Stimulated activated CD4-positive, alpha-beta T cell treated with anti-CD3 and anti-CD28 coated beads, Interleukin-15, amount 100 ng/mL, for 48 hours (primary cell): ENCODE data around the gene P4HB.
"Not testable (repeated sequence)": the region's sequence is repeated elsewhere in the genome, so short reads cannot be mapped to it uniquely, and the experiment has no call there.

Experiments
- DNase-seq, 2 donors: peaks; one replicate each; pipeline ENCODE4 v3.0.0-alpha.2; 2020; ENCODE audit warnings: low read depth in 2 of 2

P4HB gene

DNA sequence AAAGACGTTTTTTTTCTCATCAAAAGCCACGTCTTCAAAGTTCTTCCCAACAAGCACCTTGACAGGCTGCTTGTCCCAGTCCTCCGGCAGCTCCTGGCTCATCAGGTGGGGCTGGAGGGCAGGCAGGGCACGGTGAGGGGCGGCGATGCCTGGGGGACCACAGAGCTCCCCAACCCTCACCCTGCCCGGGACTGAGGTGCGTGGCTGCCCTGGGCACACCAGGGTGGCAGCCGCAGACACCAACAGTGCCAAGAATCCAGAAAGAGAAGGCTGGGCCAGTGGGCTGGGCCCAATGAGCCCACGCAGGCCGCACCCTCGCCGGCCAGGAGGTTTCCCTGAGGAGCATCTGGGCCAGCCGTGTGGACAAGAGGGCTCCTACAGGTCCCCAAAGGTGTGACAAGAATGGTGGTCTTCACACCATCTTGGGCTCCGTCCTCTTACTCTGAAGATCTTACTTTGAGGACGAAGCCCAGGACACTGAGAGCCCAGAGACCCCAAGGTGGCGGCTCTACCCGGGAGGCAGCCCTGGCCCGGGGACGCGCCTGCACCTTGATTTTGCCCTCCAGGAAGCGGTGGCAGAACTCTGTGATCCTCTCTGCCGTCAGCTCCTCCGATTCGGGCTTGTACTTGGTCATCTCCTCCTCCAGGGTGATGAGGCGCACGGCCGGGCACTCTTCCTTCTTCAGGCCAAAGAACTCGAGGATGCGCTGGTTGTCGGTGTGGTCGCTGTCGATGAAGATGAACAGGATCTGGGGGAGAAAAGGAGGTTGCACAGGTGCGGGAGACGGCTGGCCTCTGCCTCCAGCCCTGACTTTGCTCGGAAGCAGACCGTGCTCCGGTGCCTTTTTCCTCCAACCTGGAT is 14.2 kb downstream of the P4HB start:
- DNase-seq = no peak

DNA sequence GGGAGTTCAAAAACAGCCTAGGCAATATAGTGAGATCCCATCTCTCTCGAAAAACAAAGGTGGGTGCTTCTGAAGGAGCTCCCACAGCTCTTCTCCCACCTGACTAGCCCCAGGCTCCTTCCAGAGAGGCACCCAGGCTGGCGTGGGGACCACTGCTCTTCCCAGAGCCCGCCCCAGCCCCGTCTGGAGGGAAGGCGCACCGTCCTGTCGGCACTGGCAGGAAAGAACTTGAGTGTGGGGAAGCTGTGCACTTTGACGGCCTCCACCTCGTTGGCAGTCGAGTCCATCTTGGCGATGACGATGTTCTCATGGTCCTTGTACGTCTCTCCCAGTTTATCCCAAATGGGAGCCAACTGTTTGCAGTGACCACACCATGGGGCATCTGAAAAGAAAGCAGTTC is 15.0 kb downstream of the P4HB start:
- DNase-seq = no peak

DNA sequence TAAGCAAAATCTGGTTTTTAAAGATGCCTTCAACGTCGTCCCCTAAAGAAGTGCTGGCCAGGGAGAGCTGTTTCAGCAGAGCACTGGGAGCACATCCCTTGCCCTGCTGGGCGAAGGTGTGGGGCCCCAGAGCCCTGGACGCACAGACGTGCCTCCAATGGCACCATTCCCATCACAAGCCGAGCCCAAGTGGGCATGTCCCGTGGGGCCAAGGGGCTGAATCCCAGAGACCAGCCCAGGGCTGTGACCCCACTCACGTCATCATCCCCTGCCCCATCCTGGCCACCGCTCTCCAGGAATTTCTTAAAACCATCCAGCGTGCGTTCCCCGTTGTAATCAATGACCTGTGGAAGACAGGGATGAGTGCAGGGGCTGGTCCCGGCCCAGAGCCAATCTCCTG is 15.4 kb downstream of the P4HB start:
- no peak for DNase-seq

DNA sequence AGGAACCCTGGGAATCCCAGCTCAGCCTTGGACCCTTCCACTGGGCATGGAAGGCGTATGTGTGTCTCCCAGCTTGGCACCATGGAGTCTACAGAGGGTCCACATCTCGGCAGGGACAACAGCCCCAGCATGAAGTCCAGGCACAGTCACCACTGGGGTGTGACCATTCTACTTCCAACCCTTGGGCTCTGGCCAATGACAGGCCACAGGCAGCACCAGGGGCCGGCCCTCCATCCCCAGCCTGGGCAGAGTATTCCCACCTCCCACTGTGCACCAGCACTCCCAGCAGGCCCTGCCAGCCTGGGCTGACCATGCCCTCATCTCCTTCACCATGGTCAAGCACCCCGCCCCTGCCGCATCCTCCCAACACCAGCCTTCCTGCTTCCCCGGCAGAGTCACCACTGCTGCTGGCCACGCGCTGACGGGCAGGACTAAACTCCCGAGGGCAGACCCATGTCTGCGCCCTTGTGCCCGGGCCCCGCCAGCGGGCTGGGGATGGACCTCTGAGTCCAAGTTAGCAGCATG is 15.9 kb downstream of the P4HB start:
- DNase-seq = no peak

DNA sequence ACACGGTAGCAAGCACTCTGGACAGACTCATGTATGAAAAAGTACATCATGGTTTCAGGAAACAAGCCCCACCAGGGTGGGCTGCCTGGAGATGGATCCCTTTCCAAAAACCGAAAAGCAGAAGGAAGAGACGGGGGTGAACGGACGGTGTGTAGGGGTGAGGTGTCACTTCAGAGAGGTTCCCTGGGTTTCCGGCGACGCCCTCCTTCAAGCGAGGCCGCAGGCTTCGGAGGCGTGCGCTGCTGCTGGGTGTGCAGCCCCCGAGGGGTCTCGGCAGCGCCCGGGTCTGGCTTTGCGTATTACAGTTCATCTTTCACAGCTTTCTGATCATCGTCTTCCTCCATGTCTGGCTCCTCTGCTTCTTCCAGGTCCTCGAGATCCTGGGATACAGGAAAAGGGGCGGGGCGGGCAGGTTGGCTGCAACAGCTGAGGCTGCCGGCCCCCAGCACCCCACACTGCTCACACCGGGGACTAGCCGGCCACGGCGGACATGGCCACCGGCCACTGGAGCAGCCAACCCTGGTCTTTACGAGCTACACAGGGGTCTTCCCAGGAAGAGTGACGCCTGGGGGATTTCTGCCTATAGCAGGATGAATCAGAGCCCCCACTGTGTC is 16.5 kb downstream of the P4HB start:
- DNase-seq = no peak

DNA sequence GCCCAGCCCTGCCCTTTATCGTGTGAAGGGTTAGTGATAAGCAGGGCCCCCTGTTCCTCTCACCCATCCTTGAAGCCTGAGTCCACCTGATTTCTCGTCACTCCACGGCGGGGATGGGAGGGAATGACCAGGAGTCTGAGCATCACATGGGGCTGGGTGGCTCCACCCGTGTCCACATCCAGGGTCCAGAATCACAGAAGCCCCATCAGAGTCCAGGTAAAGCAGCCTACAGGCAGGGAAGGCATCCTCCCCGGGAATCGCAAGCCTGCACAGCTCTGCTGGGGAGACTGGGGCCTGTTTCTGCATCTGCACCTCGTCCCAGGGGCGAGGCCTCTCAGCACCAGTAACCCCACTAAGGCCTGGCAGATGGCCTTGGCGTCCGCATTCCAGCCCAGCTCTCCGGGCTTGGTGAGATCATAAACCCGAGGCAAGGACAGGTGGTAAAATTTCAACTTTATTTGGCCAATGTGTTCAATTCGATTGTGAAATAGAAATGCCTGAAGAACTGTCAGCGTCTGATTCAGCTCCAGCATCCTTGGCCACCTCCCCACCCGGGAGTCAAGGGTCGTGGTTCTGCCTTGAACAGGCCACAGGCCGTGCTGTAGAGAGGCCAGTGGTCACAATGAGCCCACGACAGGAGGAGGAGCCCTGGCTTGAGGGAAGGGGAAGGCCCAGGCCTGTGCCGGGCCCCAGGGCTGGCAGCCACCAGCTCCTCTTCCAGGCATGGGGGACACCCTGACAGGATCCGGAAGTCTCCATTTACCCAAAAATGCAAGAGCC is 17.4 kb downstream of the P4HB start:
- DNase-seq = no peak

DNA sequence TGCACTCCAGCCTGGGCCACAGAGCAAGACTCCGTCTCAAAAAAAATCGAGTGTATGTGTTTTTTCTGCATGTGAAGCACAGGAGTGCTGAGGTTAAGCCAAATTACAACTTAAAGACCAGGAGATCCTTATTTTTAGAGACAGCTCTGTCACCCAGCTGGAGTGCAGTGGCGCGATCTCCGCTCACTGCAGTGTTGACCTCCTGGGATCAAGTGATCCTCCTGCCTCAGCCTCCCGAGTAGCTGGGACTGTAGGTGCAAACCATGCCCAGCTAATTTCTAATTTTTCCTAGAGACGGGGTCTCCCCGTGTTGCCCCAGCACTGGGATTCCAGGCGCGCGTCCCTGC is 18.0 kb downstream of the P4HB start:
- no peak for DNase-seq

- DNase-seq = no peak
Observed at GRCh38 chr17:81841866-81842265, 18.5 kb downstream of the P4HB start.

- no peak for DNase-seq
Observed at GRCh38 chr17:81840826-81841778, 19.2 kb downstream of the P4HB start.

- DNase-seq = not testable (repeated sequence)
Observed at GRCh38 chr17:81840059-81840458, 20.3 kb downstream of the P4HB start.

GRCh38 chr17:81839301-81839700 is 21.0 kb downstream of the P4HB start:
- no peak for DNase-seq

- DNase-seq = no peak
Observed at GRCh38 chr17:81838753-81839255, 21.5 kb downstream of the P4HB start.

GRCh38 chr17:81837641-81838040 is 22.7 kb downstream of the P4HB start:
- no peak for DNase-seq

DNA sequence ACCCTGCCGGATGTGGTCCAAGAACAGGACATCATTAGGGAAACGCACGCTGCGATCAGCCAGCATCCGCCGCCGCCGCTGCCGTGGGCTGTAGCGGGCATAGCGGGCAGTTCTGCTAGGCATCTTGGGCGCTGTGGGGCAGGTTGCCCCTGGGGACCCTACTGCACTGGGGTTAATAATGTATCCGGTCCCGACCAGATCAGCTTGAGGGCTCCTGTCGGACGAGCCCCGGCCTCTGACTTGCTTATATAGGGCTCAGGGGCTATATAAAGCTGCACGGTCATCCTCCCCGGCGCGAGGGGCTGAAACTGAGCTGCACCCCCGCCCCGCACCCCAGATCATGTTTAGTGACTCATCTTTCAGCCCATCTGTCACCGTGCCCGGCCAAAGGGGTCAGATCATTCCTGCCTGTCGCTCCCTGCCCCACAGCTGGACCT is 25.5 kb downstream of the P4HB start, which contains the start of gene PPP1R27:
TSS of gene PPP1R27 (minus strand) at position 220 of the 437 bp plus-strand sequence. CDS start at position 123, 97 bp downstream.
- DNase-seq = no peak

DNA sequence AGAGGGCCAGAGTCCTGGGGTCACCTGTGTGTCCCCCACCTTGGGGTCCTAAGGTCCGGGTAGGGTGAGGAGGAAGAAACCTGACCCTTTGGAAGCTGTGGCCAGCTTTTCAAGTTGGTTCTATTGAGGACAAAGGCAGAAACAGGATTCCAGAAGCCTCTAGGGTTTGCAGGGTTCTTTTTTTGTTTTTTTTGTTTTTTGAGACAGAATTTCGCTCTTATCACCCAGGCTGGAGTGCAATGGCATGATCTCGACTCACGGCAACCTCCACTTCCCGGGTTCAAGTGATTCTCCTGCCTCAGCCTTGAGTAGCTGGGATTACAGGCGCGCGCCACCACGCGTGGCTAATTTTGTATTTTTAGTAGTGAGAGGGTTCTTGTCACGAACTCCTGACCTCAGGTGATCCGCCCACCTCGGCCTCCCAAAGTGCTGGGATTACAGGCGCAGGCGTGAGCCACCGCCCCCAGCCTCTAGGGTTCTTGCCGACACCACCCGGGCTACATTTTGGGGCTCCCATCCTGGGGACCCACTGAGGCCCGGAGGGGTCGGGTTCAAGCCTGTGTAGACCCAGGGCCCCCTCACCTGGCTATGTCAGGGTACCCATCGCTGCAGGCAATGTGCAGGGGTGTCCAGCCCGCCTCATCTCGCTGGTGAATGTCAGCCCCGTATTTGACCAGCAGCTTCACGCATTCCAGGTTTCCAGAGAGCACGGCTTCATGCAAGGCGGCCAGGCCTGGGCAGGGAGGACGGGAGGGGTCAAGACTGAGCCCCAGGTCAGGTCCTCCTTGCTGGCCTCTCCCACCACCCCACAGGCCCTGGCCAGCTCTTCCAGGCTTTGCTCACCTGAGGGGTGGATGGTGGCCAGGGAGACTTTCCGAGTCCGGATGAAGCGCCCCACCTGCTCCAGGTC is 26.2 kb downstream of the P4HB start:
- no peak for DNase-seq

- peak; percentile 91 to 96 for DNase-seq
Observed at GRCh38 chr17:81833160-81833920, 27.0 kb downstream of the P4HB start, which contains the start of gene MCRIP1. Gene MCRIP1, minus strand, starts transcription at chr17:81833291. Its CDS starts 8,785 bp downstream, at chr17:81824506.

GRCh38 chr17:81832608-81833159 is 27.7 kb downstream of the P4HB start:
- peak; percentile 37 to 46 for DNase-seq

DNA sequence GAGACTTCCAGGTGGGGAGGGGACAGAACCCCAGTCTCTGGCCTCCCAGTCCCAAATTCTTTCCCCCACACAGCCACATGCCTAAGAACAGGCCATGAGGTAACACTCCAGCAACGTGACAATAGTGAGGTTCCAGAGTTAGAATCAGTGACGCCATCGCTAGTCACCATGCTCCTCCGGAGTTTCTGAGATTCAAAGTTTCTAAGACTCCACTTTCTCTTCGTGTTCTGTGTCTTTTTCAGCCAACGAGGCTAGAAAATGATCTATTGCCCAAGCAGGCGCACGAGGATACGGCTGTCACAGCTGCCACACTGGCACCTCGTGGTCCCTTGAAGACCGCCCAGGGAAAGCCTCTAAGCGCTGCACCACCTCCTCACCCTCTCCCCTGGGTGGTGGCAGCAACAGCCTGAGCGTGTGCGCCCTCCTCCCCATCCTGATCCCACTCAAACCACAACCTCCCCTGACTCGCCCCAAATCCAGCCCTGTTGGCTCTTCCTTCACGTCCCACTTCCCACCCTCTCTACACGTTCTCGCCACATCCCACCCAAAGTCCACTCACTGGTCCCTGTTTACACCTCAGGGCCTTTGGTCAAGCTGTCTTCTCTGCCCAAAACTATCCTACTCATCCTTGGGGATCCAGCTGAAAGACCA is 28.3 kb downstream of the P4HB start:
- peak; percentile 27 to 42 for DNase-seq
